Keratinocyte (primary cell): ENCODE measurements around the gene KRT31.

Experiments
- CTCF ChIP-seq, 3 experiments: IDR thresholded peaks in 1 of 3; conservative IDR thresholded peaks in 1 of 3; optimal IDR thresholded peaks in 1 of 3; 2 replicates in 2 of 3; 3 replicates in 1 of 3; pipeline versions ENCODE3 to v1.5.1; 2011; ENCODE audit warnings: low read length in 3 of 3, mild to moderate bottlenecking in 3 of 3, moderate library complexity in 2 of 3, control low read depth in 1 of 3, inconsistent platforms in 1 of 3; ENCODE audit not compliant: insufficient read depth in 2 of 3; ENCODE audit errors: extremely low read depth in 1 of 3
- EZH2 ChIP-seq: IDR thresholded peaks from one replicate; pipeline ENCODE4 v1.6.1; 2012; ENCODE audit warnings: inconsistent platforms, mild to moderate bottlenecking, low read length, moderate library complexity

GRCh38 chr17:41352597-41353366, 44.6 kb downstream of the KRT31 start:
- TF ChIP-seq CTCF (optimal IDR thresholded peaks at IDR 0.05 in 1 of 3, IDR thresholded peaks at IDR 0.05 in 1 of 3, conservative IDR thresholded peaks at IDR 0.05 in 1 of 3; ENCODE audit: extremely low read depth in 1 of 3, insufficient read depth in 2 of 3, low read length in 3 of 3) (no peak), EZH2 (no peak)
